ENCODE results near the gene ATP11A. TPM values are rescaled to one million over a fixed set of nuclear protein-coding genes. Genes with fewer than 3 reads are reported as not detected.

ATP11A gene
- total RNA-seq, 3 donors from 2014 or later, result 22.1 to 27.2 (median 26.8) TPM

DNA sequence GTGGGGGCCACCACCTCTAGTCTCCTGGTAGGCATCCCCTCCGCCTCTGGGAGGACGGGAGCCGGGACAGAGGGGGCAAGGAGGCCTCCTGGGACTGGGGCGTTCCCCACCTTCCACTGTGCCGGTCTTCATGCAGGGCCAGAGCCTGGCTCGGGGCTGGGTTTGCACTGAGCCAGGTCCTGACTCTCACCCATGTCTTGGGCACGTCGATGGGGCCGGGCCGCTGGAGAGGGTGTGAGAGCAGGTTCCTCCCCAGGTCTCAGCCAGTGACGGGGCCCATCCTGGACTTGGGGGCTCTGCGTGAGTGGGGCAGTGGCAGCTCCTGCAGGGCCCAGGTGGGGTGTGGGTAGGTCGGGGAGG is 26.6 kb downstream of the ATP11A start:
- H3K27ac ChIP-seq, result no peak overlapping the region
- TF ChIP-seq, protein P1, sequence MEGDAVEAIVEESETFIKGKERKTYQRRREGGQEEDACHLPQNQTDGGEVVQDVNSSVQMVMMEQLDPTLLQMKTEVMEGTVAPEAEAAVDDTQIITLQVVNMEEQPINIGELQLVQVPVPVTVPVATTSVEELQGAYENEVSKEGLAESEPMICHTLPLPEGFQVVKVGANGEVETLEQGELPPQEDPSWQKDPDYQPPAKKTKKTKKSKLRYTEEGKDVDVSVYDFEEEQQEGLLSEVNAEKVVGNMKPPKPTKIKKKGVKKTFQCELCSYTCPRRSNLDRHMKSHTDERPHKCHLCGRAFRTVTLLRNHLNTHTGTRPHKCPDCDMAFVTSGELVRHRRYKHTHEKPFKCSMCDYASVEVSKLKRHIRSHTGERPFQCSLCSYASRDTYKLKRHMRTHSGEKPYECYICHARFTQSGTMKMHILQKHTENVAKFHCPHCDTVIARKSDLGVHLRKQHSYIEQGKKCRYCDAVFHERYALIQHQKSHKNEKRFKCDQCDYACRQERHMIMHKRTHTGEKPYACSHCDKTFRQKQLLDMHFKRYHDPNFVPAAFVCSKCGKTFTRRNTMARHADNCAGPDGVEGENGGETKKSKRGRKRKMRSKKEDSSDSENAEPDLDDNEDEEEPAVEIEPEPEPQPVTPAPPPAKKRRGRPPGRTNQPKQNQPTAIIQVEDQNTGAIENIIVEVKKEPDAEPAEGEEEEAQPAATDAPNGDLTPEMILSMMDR (IDR thresholded peaks at IDR 0.05), result no peak
- TF ChIP-seq POLR2A (IDR thresholded peaks at IDR 0.05), result no peak
- no peak for TF ChIP-seq POLR2AphosphoS5 (IDR thresholded peaks at IDR 0.05)
- intact Hi-C loops (cut with DNase I; ENCODE audit: low total_unique reads), result no loop called here
- H3K9me3 ChIP-seq, result no peaks in the 10 kb centered on the region
- H3K36me3 ChIP-seq, result no peaks in the 10 kb centered on the region
- DNase-seq (ENCODE audit: low spot score in 2 of 2), result no peak
- no peak overlapping the region for H3K4me3 ChIP-seq
- H3K27me3 ChIP-seq, result no peaks in the 10 kb centered on the region
- peaks cover 0 to 3% of the 10 kb centered on the region in 2 donors for H3K4me1 ChIP-seq

DNA sequence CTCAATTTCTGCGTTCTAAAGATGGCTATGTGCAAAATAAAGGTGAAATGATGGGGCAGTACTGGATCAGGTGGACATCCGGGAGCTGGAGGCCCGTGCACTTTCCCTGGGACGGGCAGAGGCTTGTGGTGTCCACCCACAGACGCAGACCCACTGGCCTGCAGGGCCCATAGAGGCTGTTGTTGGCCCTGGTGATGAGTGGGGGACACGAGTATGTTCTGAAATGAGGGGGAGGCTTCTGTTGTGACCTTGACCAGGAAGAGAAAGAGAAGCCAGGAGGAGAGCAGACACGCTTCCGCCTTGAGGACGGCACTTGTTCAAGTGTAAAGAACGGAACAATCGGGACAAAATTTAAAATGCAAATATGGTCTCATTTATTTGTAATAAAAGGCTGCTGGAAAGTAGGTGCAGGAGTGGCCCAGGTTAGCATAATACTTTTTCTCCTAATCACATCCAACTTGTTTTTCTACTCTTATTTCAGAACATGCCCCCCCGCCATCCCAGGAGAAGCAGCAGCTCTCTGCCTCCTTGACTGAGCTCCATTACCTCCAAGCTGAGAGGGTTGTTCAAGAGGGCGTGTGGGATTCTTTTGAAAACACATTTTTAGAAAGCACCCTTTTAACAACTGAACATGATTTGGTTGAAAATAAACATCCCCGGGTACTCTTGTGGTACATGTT is 27.1 kb downstream of the ATP11A start:
- Histone ChIP-seq H3K4me3 (no peak overlapping the region), H3K9me3 (no peaks in the 10 kb centered on the region), H3K27ac (no peak overlapping the region), H3K36me3 (no peaks in the 10 kb centered on the region), H3K4me1 (peaks cover 0 to 6% of the 10 kb centered on the region in 2 donors), H3K27me3 (no peaks in the 10 kb centered on the region)
- intact Hi-C loops (cut with DNase I; ENCODE audit: low total_unique reads), result no loop called here
- TF ChIP-seq POLR2AphosphoS5 (IDR thresholded peaks at IDR 0.05) (no peak), POLR2A (IDR thresholded peaks at IDR 0.05) (no peak)
- TF ChIP-seq, protein P1 (IDR thresholded peaks at IDR 0.05), result no peak
- DNase-seq (ENCODE audit: low spot score in 2 of 2), result no peak

DNA sequence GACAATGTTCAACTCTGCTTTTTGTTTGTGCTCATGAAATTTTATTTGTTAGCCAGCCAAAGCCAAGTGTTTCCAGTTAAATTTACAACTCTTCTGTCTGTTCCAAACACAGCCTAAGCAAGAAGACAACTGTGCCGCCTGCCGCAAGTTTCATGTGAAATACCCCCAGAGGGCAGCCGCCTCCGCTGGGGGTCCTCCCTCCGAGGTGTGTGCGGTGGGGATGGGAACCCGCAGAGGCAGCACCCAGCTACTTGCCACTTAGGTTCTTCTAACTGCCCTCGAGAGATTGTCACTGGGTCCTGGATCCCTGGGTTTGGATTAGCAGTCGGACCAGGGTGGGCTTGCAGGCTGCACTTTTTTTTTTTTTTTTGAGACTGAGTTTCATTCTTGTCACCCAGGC is 28.5 kb downstream of the ATP11A start:
- no peaks in the 10 kb centered on the region for H3K9me3 ChIP-seq
- H3K27me3 ChIP-seq, result no peaks in the 10 kb centered on the region
- no peak overlapping the region for H3K27ac ChIP-seq
- peaks cover 0 to 6% of the 10 kb centered on the region in 2 donors for H3K4me1 ChIP-seq
- H3K36me3 ChIP-seq, result no peaks in the 10 kb centered on the region
- no peak overlapping the region for H3K4me3 ChIP-seq
- no peak for DNase-seq (ENCODE audit: low spot score in 2 of 2)
- TF ChIP-seq POLR2A (IDR thresholded peaks at IDR 0.05) (no peak), POLR2AphosphoS5 (IDR thresholded peaks at IDR 0.05) (no peak)
- TF ChIP-seq, protein P1 (IDR thresholded peaks at IDR 0.05), result no peak
- intact Hi-C loops (cut with DNase I; ENCODE audit: low total_unique reads), result no loop called here

DNA sequence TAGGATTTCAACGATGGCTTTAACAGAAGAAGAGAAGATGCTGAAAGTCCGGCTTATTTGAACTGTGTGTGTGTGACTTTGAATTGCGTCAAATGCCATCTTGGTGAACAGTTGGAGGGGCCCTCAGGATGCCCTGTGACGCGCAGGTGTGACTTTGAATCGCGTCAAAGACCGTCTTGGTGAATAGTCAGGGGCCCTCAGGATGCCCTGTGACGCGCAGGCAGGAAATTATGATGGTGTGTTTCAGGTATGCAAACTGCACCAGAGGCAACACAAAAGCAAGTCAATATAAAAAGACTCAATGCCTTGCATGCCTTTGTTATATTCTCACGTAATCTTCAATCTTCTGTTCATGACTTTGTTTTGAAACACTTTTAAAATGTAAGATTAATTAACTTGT is 29.2 kb downstream of the ATP11A start:
- DNase-seq (ENCODE audit: low spot score in 2 of 2), result no peak
- Histone ChIP-seq H3K36me3 (no peaks in the 10 kb centered on the region), H3K27me3 (no peaks in the 10 kb centered on the region), H3K4me1 (peaks cover 0 to 6% of the 10 kb centered on the region in 2 donors), H3K9me3 (no peaks in the 10 kb centered on the region), H3K27ac (no peak overlapping the region), H3K4me3 (no peak overlapping the region)
- TF ChIP-seq, protein P1 (IDR thresholded peaks at IDR 0.05), result no peak
- TF ChIP-seq POLR2AphosphoS5 (IDR thresholded peaks at IDR 0.05), result no peak
- TF ChIP-seq POLR2A (IDR thresholded peaks at IDR 0.05), result no peak
- intact Hi-C loops (cut with DNase I; ENCODE audit: low total_unique reads), result no loop called here

DNA sequence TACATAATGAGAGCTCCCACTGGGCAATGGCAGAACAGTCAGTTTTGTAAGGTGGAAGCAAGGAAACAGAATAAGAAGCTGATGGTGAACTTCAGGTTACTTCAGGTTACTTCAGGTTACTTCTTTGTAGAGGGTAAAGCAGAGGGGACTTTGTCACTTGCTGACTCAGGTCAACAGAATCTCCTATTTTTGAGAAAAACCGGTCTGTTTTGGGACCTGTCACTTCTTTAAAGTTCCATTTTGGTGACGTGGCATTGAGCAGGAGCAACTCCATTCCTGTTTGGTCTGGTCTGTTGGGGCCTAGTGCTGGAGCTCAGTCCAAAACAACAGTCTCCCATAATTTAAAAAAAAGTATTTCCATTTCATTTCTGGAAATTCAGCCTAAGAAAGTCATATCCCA is 29.7 kb downstream of the ATP11A start:
- Histone ChIP-seq H3K36me3 (no peaks in the 10 kb centered on the region), H3K9me3 (no peaks in the 10 kb centered on the region), H3K27me3 (no peaks in the 10 kb centered on the region), H3K4me3 (no peak overlapping the region), H3K27ac (no peak overlapping the region), H3K4me1 (peaks cover 0 to 6% of the 10 kb centered on the region in 2 donors)
- no peak for DNase-seq (ENCODE audit: low spot score in 2 of 2)
- no peak for TF ChIP-seq POLR2AphosphoS5 (IDR thresholded peaks at IDR 0.05)
- TF ChIP-seq, protein P1 (IDR thresholded peaks at IDR 0.05), result no peak
- TF ChIP-seq POLR2A (IDR thresholded peaks at IDR 0.05), result no peak
- intact Hi-C loops (cut with DNase I; ENCODE audit: low total_unique reads), result no loop called here
